ENCODE measurements around the gene TRAF3IP1. TPM values are rescaled to one million over a fixed set of nuclear protein-coding genes. Genes with fewer than 3 reads are reported as not detected.
A peak's percentile ranks its signal among the peaks of the same experiment; 100 is the strongest.

TRAF3IP1 gene
- total RNA-seq, 4 donors from 2014 or later, result 1.1 to 14.1 (median 10.4) TPM

GRCh38 chr2:238286551-238286950 is 33.8 kb upstream of the TRAF3IP1 start:
- no peaks in the 10 kb centered on the region for H3K36me3 ChIP-seq
- no peaks in the 10 kb centered on the region for H3K9me3 ChIP-seq
- no peaks in the 10 kb centered on the region for H3K27me3 ChIP-seq
- peak overlapping the region in 2 of 4 donors; percentile 79 to 80 for H3K4me3 ChIP-seq
- WGBS, 2 donors (ENCODE audit: low coverage in 1 of 2), result 29 to 57% methylated on average over 5 to 7 of the region's 7 CpGs
- TF ChIP-seq POLR2A (IDR thresholded peaks at IDR 0.05) (peak; percentile 28), EP300 (IDR thresholded peaks at IDR 0.05; ENCODE audit: low read depth) (no peak), CTCF (IDR thresholded peaks at IDR 0.05) (peak in 2 of 5 experiments; percentile 16 to 42), POLR2AphosphoS5 (IDR thresholded peaks at IDR 0.05) (peak; percentile 55 to 67 (median 60))
- intact Hi-C loops (cut with DNase I; ENCODE audit: low total_unique reads), result no loop called here
- DNase-seq, result peak; percentile 67
- H3K4me1 ChIP-seq, result peaks cover 41 to 82% (median 64%) of the 10 kb centered on the region in 4 donors
- in situ Hi-C loops (cut with MboI; ENCODE audit: low pct_ligation_motif_present in 1 of 4, low pct_unique_long_range_greater_than_20kb in 1 of 4, low sequenced_read_pairs in 3 of 4), result no loop called here
- peak overlapping the region; percentile 92 to 98 (median 95) for H3K27ac ChIP-seq

GRCh38 chr2:238286987-238287736 is 33.2 kb upstream of the TRAF3IP1 start:
- Histone ChIP-seq H3K27me3 (no peaks in the 10 kb centered on the region), H3K9me3 (no peaks in the 10 kb centered on the region), H3K4me3 (peak overlapping the region; percentile 79 to 96 (median 84)), H3K4me1 (peaks cover 41 to 76% (median 64%) of the 10 kb centered on the region in 4 donors), H3K36me3 (no peaks in the 10 kb centered on the region), H3K27ac (peak overlapping the region; percentile 92 to 98 (median 95))
- in situ Hi-C loops (cut with MboI; ENCODE audit: low pct_ligation_motif_present in 1 of 4, low pct_unique_long_range_greater_than_20kb in 1 of 4, low sequenced_read_pairs in 3 of 4) (no loop called here), intact Hi-C loops (cut with DNase I; ENCODE audit: low total_unique reads) (no loop called here)
- TF ChIP-seq POLR2AphosphoS5 (IDR thresholded peaks at IDR 0.05) (no peak), CTCF (IDR thresholded peaks at IDR 0.05) (no peak), POLR2A (IDR thresholded peaks at IDR 0.05) (no peak), EP300 (IDR thresholded peaks at IDR 0.05; ENCODE audit: low read depth) (no peak)
- whole genome bisulfite sequencing, 2 donors (ENCODE audit: low coverage in 1 of 2), result 49% methylated on average over 11 of the region's 11 CpGs; no CpG with 5 or more reads in 1 of the 2 donors
- no peak for DNase-seq

GRCh38 chr2:238287737-238288649 is 32.3 kb upstream of the TRAF3IP1 start, which contains the start of gene PER2:
PER2 (minus strand) TSS chr2:238288610; CDS start chr2:238277936, 10,674 bp downstream.
- Histone ChIP-seq H3K4me3 (peak within 1 kb of the TSS; percentile 79 to 96 (median 84)), H3K9me3 (no peaks in the 10 kb centered on the region), H3K27me3 (no peaks in the 10 kb centered on the region), H3K4me1 (peaks cover 41 to 68% (median 64%) of the 10 kb centered on the region in 4 donors), H3K36me3 (no peaks in the 10 kb centered on the region), H3K27ac (peak within 1 kb of the TSS; percentile 92 to 98 (median 95))
- intact Hi-C loops (cut with DNase I; ENCODE audit: low total_unique reads) (no loop called here), in situ Hi-C loops (cut with MboI; ENCODE audit: low pct_ligation_motif_present in 1 of 4, low pct_unique_long_range_greater_than_20kb in 1 of 4, low sequenced_read_pairs in 3 of 4) (no loop called here)
- WGBS, 2 donors (ENCODE audit: low coverage in 1 of 2), result 3% methylated on average over 21 of the region's 65 CpGs; no CpG with 5 or more reads in 1 of the 2 donors
- peak; percentile 70 for DNase-seq
- TF ChIP-seq EP300 (IDR thresholded peaks at IDR 0.05; ENCODE audit: low read depth) (no peak), POLR2A (IDR thresholded peaks at IDR 0.05) (peak; percentile 78), CTCF (IDR thresholded peaks at IDR 0.05) (peak in 1 of 5 experiments; percentile 26), POLR2AphosphoS5 (IDR thresholded peaks at IDR 0.05) (peak; percentile 12 to 84 (median 27))
